ENCODE results near the gene MTG2. TPM values are rescaled to one million over a fixed set of nuclear protein-coding genes. Genes with fewer than 3 reads are reported as not detected.

The MTG2 gene
- total and polyA plus RNA-seq, 7 donors = 25.0 to 56.5 (median 40.4) TPM

DNA sequence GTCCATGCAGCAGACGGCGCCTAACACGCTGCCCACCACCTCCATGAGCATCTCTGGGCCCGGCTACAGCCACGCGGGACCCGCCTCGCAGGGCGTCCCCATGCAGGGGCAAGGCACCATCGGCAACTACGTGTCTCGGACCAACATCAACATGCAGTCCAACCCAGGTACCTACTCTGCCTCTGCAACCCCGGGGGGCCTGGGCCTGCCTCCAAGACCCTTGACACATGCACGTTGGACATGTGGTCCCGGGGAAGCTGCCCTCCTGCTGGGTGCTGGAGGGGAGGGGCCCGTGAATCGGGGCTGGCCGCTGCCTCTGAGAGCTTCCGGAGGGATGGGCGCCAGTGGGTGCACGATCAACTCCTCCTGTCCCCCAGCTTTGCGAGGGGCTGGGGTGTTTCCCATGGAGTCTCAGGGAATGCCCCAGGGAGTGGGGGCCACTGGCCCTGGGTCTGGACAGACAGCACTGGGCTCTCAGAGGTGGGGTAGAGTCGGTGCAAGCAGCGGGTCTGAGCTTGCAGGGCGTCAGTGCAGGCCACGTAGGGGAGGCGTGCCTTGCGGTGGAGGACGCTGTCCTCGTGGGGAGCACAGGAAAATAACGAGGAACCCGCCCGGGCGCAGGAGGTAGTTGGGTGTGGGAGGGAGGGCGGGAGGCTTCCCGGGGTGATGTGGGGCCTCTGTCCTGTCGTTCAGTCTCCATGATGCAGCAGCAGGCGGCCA, 19.9 kb upstream of the MTG2 start:
- Histone ChIP-seq H3K4me1 (peaks cover 8% of the 10 kb centered on the region), H3K9me3 (no peaks in the 10 kb centered on the region), H3K36me3 (ENCODE audit: insufficient read depth in 1 of 2, low read depth in 1 of 2) (peaks cover 7 to 61% of the 10 kb centered on the region in 2 donors), H3K27ac (no peak overlapping the region), H3K27me3 (ENCODE audit: insufficient read depth in 3 of 3, low read length in 2 of 3) (no peaks in the 10 kb centered on the region), H3K4me3 (no peak overlapping the region)
- DNase-seq (no peak), ATAC-seq (no peak)
- TF ChIP-seq, protein P1, sequence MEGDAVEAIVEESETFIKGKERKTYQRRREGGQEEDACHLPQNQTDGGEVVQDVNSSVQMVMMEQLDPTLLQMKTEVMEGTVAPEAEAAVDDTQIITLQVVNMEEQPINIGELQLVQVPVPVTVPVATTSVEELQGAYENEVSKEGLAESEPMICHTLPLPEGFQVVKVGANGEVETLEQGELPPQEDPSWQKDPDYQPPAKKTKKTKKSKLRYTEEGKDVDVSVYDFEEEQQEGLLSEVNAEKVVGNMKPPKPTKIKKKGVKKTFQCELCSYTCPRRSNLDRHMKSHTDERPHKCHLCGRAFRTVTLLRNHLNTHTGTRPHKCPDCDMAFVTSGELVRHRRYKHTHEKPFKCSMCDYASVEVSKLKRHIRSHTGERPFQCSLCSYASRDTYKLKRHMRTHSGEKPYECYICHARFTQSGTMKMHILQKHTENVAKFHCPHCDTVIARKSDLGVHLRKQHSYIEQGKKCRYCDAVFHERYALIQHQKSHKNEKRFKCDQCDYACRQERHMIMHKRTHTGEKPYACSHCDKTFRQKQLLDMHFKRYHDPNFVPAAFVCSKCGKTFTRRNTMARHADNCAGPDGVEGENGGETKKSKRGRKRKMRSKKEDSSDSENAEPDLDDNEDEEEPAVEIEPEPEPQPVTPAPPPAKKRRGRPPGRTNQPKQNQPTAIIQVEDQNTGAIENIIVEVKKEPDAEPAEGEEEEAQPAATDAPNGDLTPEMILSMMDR (IDR thresholded peaks at IDR 0.05) = no peak
- intact Hi-C loops (cut with DNase I) = no loop called here
- WGBS, 3 donors = 91 to 94% (median 93%) methylated on average over 33 to 38 of the region's 38 CpGs

DNA sequence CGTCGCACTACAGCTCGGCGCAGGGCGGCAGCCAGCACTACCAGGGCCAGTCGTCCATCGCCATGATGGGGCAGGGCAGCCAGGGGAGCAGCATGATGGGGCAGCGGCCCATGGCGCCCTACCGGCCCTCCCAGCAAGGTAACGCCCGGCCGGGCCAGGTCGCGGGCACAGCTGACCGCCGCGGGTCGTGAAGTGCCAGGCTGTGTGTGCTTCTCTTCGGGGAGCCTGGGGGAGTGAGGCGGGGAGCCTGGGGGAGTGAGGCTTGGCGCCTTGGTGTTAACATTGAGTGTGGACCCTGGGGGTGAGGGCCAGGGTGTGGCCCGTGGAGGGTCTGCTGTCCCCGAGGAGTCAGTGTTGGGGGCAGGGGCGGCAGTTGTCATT, 19.4 kb upstream of the MTG2 start:
- intact Hi-C loops (cut with DNase I) = no loop called here
- Histone ChIP-seq H3K4me3 (no peak overlapping the region), H3K4me1 (peaks cover 8% of the 10 kb centered on the region), H3K27ac (no peak overlapping the region), H3K27me3 (ENCODE audit: insufficient read depth in 3 of 3, low read length in 2 of 3) (no peaks in the 10 kb centered on the region), H3K9me3 (no peaks in the 10 kb centered on the region), H3K36me3 (ENCODE audit: insufficient read depth in 1 of 2, low read depth in 1 of 2) (peaks cover 7 to 67% of the 10 kb centered on the region in 2 donors)
- DNase-seq (no peak), ATAC-seq (no peak)
- TF ChIP-seq, protein P1 (IDR thresholded peaks at IDR 0.05) = no peak
- WGBS, 3 donors = 95 to 98% (median 95%) methylated on average over 15 to 25 of the region's 25 CpGs

DNA sequence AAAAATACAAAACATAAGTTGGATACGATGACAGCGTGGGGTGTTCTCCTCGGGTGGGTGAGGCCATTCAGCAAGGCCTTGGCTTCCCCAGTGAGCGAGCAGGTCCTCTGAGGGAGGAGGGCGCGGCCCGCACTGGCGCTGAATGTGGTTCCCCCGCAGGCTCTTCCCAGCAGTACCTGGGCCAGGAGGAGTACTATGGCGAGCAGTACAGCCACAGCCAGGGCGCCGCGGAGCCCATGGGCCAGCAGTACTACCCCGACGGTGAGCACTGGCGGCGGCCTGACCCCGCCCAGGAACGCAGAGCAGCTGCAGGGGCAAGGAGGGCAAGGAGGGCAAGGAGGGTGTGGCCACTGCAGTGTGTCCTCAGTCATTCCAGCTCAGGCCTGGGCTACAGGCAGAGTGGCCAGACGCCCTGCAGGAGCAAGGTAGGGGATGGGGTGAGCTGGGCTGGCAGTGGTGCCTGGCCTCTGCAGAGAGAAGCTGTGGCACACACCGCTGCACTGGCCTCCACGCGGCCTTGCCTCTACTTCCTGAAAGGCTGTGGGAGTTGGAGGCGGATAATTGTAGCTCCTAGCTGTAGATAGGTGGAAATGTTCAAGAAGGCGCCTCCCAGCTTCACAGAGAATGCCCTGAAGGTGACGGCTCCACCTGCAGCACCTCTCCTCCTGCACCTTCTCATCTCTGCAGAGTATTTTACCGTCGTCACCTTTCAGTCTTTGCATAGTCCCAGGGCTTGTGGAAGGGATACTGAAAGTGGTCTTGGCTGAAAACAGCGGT, 18.7 kb upstream of the MTG2 start:
- H3K27me3 ChIP-seq (ENCODE audit: insufficient read depth in 3 of 3, low read length in 2 of 3) = no peaks in the 10 kb centered on the region
- no peak overlapping the region for H3K4me3 ChIP-seq
- TF ChIP-seq, protein P1 (IDR thresholded peaks at IDR 0.05) = no peak
- WGBS, 3 donors = 92 to 95% (median 93%) methylated on average over 28 to 29 of the region's 29 CpGs
- ATAC-seq (no peak), DNase-seq (peak in 1 of 2 donors; percentile 46)
- no peaks in the 10 kb centered on the region for H3K9me3 ChIP-seq
- H3K27ac ChIP-seq = no peak overlapping the region
- intact Hi-C loops (cut with DNase I) = no loop called here
- peaks cover 7 to 74% of the 10 kb centered on the region in 2 donors for H3K36me3 ChIP-seq (ENCODE audit: insufficient read depth in 1 of 2, low read depth in 1 of 2)
- peaks cover 8% of the 10 kb centered on the region for H3K4me1 ChIP-seq

DNA sequence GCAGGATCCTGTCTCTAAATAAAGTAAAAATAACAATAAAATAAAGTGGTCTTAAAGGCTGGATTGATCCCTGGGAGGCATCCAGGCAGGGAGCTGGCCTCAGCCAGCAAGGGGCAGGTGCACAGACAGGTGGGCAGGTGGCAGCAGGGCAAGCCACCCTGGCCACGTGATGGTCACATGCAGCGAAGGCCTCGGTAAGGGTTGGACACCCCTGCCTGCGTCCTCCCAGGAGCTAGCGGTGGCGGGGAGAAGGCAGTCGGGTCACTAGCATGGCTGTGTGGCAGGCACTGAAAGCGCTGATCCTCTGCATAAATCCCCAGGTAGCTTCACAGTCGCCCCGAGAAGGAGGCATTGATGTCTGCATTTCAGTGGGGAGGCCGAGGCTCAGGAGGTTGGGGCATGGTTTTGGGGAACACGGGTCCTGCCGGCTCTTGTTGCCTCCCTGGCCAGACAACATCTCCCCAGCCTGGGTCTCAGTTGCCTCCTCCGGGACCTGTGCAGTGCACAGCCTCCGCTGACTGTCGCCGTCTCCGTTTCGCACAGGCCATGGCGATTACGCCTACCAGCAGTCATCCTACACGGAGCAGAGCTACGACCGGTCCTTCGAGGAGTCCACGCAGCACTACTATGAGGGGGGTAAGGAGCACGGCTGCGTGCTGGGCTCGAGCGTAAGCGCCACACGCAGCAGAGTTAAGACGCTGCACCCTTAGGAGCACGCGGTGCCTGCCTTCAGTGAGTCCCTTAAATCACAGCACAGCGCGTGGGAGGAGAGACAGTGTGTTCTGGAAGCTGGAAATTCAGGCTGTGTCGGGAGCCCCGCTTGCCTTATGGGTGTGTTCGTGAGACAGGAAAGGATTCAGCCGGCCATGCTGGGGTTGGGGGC, 17.7 kb upstream of the MTG2 start:
- H3K4me1 ChIP-seq = peaks cover 8% of the 10 kb centered on the region
- peak in 1 of 2 donors; percentile 36 for DNase-seq
- no peaks in the 10 kb centered on the region for H3K9me3 ChIP-seq
- H3K36me3 ChIP-seq (ENCODE audit: insufficient read depth in 1 of 2, low read depth in 1 of 2) = peaks cover 7 to 83% of the 10 kb centered on the region in 2 donors
- H3K4me3 ChIP-seq = no peak overlapping the region
- no peaks in the 10 kb centered on the region for H3K27me3 ChIP-seq (ENCODE audit: insufficient read depth in 3 of 3, low read length in 2 of 3)
- WGBS, 3 donors = 95 to 96% (median 96%) methylated on average over 38 to 41 of the region's 41 CpGs
- no peak for ATAC-seq
- TF ChIP-seq, protein P1 (IDR thresholded peaks at IDR 0.05) = no peak
- intact Hi-C loops (cut with DNase I) = no loop called here
- no peak overlapping the region for H3K27ac ChIP-seq

Data from psoas muscle (tissue), 8 donors.